ENCODE data around the gene ILKAP. TPM values are rescaled to one million over a fixed set of nuclear protein-coding genes. Genes with fewer than 3 reads are reported as not detected.

ILKAP gene
- polyA plus RNA-seq, 2 of the 4 experiments (the other 2 are of a cell fraction) = 36.3 to 41.4 TPM

GRCh38 chr2:238244151-238244550 is 40.7 kb upstream of the ILKAP start:
- ChIA-PET POLR2A (no interaction called here), CTCF (interaction anchor here (0.6 to 4.1 kb wide), 3 partner anchors 11 to 603 kb away, joined by 3 to 29 read pairs (median 14); partner anchors contain the start of gene TWIST2)
- Histone ChIP-seq H3K4me1 (peaks cover 5% of the 10 kb centered on the region; the same call in 1 of the 3 replicates), H3K4me2 (no peak overlapping the region), H3K4me3 (no peak overlapping the region), H3K27ac (no peak overlapping the region), H3K9me3 (no peaks in the 10 kb centered on the region)
- ATAC-seq (no peak), FAIRE-seq (no peak), DNase-seq (ENCODE audit: low read depth in 1 of 2, low spot score in 1 of 2) (no peak)
- WGBS (ENCODE audit: missing lambda C conversion rate) = 85% methylated on average over 5 of the region's 5 CpGs
- TF ChIP-seq FOXS1 (CRISPR knock-in tag; IDR thresholded peaks at IDR 0.05) = no peak
- no peak for TF ChIP-seq MAFK (IDR thresholded peaks at IDR 0.05; ENCODE audit: partially characterized antibody)
- no peak for TF ChIP-seq HOXB5 (CRISPR knock-in tag; IDR thresholded peaks at IDR 0.05)
- no peak for TF ChIP-seq HOXB13 (CRISPR knock-in tag; IDR thresholded peaks at IDR 0.05; ENCODE audit: low read depth)
- no peak for TF ChIP-seq CHD4 (IDR thresholded peaks at IDR 0.05; ENCODE audit: borderline replicate concordance)
- no peak for TF ChIP-seq CEBPB (IDR thresholded peaks at IDR 0.05)
- TF ChIP-seq HEYL (CRISPR knock-in tag; IDR thresholded peaks at IDR 0.05) = no peak
- TF ChIP-seq RFX5 (IDR thresholded peaks at IDR 0.05) = no peak
- no peak for TF ChIP-seq SMC3 (IDR thresholded peaks at IDR 0.05)

GRCh38 chr2:238243496-238244076 is 40.1 kb upstream of the ILKAP start:
- no peak for ATAC-seq
- ChIA-PET CTCF (interaction anchor here (0.6 to 4.1 kb wide), 4 partner anchors 12 to 604 kb away, joined by 3 to 29 read pairs (median 8); partner anchors contain the start of gene TWIST2), POLR2A (no interaction called here)
- no peak overlapping the region for H3K4me3 ChIP-seq
- DNase-seq (ENCODE audit: low read depth in 1 of 2, low spot score in 1 of 2) = no peak
- FAIRE-seq = no peak
- 87% methylated on average over 10 of the region's 10 CpGs for WGBS (ENCODE audit: missing lambda C conversion rate)
- no peaks in the 10 kb centered on the region for H3K9me3 ChIP-seq
- no peak overlapping the region for H3K27ac ChIP-seq
- TF ChIP-seq MAX (IDR thresholded peaks at IDR 0.05) = no peak
- 0 out of 2 replicates have a peak, but pooled peaks have one; percentile 20 for TF ChIP-seq POLR2AphosphoS2 (conservative IDR thresholded peaks at IDR 0.05; ENCODE audit: low read length)
- H3K4me1 ChIP-seq = peaks cover 9% of the 10 kb centered on the region; the same call in 1 of the 3 replicates
- H3K4me2 ChIP-seq = no peak overlapping the region

GRCh38 chr2:238242731-238243495 is 39.4 kb upstream of the ILKAP start:
- H3K27ac ChIP-seq = no peak overlapping the region
- no peak overlapping the region for H3K4me2 ChIP-seq
- ChIA-PET CTCF (interaction anchor here (0.6 to 3.5 kb wide), 3 partner anchors 12 to 431 kb away, joined by 3 to 29 read pairs (median 5); no protein-coding TSS in a partner anchor), POLR2A (no interaction called here)
- FAIRE-seq (no peak), ATAC-seq (no peak), DNase-seq (ENCODE audit: low read depth in 1 of 2, low spot score in 1 of 2) (no peak)
- no peak for TF ChIP-seq ATOH8 (CRISPR knock-in tag; IDR thresholded peaks at IDR 0.05; ENCODE audit: low read depth)
- TF ChIP-seq USF2 (IDR thresholded peaks at IDR 0.05) = no peak
- TF ChIP-seq FOSL2 (IDR thresholded peaks at IDR 0.05) = no peak
- no peak for TF ChIP-seq FOSL2 (CRISPR knock-in tag; IDR thresholded peaks at IDR 0.05)
- no peak for TF ChIP-seq ZSCAN20 (CRISPR knock-in tag; IDR thresholded peaks at IDR 0.05)
- no peak for TF ChIP-seq MAZ (IDR thresholded peaks at IDR 0.05; ENCODE audit: borderline replicate concordance, low read depth, low read length)
- no peak for TF ChIP-seq BHLHE40 (IDR thresholded peaks at IDR 0.05; ENCODE audit: low read depth, low read length)
- TF ChIP-seq REST (IDR thresholded peaks at IDR 0.05) = no peak
- no peaks in the 10 kb centered on the region for H3K9me3 ChIP-seq
- peaks cover 9% of the 10 kb centered on the region; the same call in 1 of the 3 replicates for H3K4me1 ChIP-seq
- no peak overlapping the region for H3K4me3 ChIP-seq
- 84% methylated on average over 7 of the region's 7 CpGs for WGBS (ENCODE audit: missing lambda C conversion rate)
